Panc1 (cell line): ENCODE results near the gene ANTXR1. TPM values are rescaled to one million over a fixed set of nuclear protein-coding genes. Genes with fewer than 3 reads are reported as not detected.

Experiments
- ATAC-seq: fragments of 200-7000 bp; cut with Tn5 transposase; 2 replicates; pipeline ENCODE4 v1.9.1; 2020; ENCODE audit warnings: mild to moderate bottlenecking, moderate library complexity
- BruUV-seq: library from RNA; stranded (reverse); fragments of 400-500 nt; replicated peaks from 2 replicates; lab custom pipeline; 2021; lab: Mats Ljungman, UMichigan
- CTCF ChIA-PET: fragments of 300-600 bp; sonication (Branson Sonifier 250); formaldehyde crosslinking; loops from one replicate; lab custom pipeline; 2022; ENCODE audit warnings: antibody characterized with exemption; lab: Charles Lee
- POLR2A ChIA-PET: fragments of 300-600 bp; sonication (Branson Sonifier 250); formaldehyde crosslinking; loops from one replicate; lab custom pipeline; 2022; ENCODE audit warnings: antibody characterized with exemption; lab: Charles Lee
- DNase-seq: peaks from one replicate; pipeline ENCODE4 v3.0.0-alpha.2; 2010; ENCODE audit warnings: low read depth, low spot score
- H3K27ac ChIP-seq: 2 replicates; pipeline ENCODE4 v1.5.1; 2011; ENCODE audit warnings: mild to moderate bottlenecking, low read length, inconsistent platforms
- H3K27me3 ChIP-seq: fragments of 200-500 bp; sonication (Bioruptor generic); 2 replicates; pipeline ENCODE4 v1.6.0; 2014; ENCODE audit warnings: low read length, inconsistent platforms; ENCODE audit not compliant: control insufficient read depth, insufficient read depth
- H3K36me3 ChIP-seq: fragments of 200-500 bp; sonication (Bioruptor generic); 2 replicates; pipeline ENCODE4 v1.5.1; 2014; ENCODE audit warnings: inconsistent platforms, mild to moderate bottlenecking, low read length, moderate library complexity; ENCODE audit not compliant: control insufficient read depth, insufficient read depth
- H3K4me1 ChIP-seq: 2 replicates; pipeline ENCODE4 v1.5.1; 2011; ENCODE audit warnings: inconsistent platforms, mild to moderate bottlenecking, low read length, moderate library complexity; ENCODE audit not compliant: control insufficient read depth, insufficient read depth
- H3K4me3 ChIP-seq, 2 experiments: 2 replicates each; pipeline ENCODE4 v1.5.1; 2011 to 2012; ENCODE audit warnings: low read depth in 2 of 2, low read length in 2 of 2, mild to moderate bottlenecking in 2 of 2, inconsistent platforms in 1 of 2, moderate library complexity in 1 of 2
- H3K9me3 ChIP-seq: fragments of 200-500 bp; sonication (Bioruptor generic); 2 replicates; pipeline ENCODE4 v1.5.1; 2014; ENCODE audit warnings: low read depth, mild to moderate bottlenecking, inconsistent platforms, low read length, moderate library complexity; ENCODE audit not compliant: control insufficient read depth, insufficient read depth
- CTCF ChIP-seq: fragments of 450-650 bp; IDR thresholded peaks from 2 replicates; pipeline ENCODE4 v1.5.1; 2017; ENCODE audit warnings: mild to moderate bottlenecking
- POLR2AphosphoS5 ChIP-seq: IDR thresholded peaks from 2 replicates; pipeline ENCODE4 v1.6.1; 2012; ENCODE audit warnings: mild to moderate bottlenecking, low read depth, low read length, moderate library complexity
- REST ChIP-seq, 2 experiments: IDR thresholded peaks; 2 replicates each; pipeline ENCODE4 v1.6.1; 2011 to 2012; ENCODE audit warnings: low read depth in 2 of 2, control low read depth in 1 of 2, low read length in 1 of 2, mild to moderate bottlenecking in 1 of 2, moderate library complexity in 1 of 2; ENCODE audit not compliant: insufficient read depth in 1 of 2
- SIN3A ChIP-seq: IDR thresholded peaks from 2 replicates; pipeline ENCODE4 v1.6.1; 2012; ENCODE audit warnings: low read depth, mild to moderate bottlenecking, low read length, moderate library complexity, borderline replicate concordance; ENCODE audit not compliant: insufficient read depth
- TCF7L2 ChIP-seq: IDR thresholded peaks from 2 replicates; pipeline ENCODE4 v1.6.1; 2011; ENCODE audit warnings: mild to moderate bottlenecking, low read depth, low read length, inconsistent platforms
- in situ Hi-C: cut with HindIII; loops from 2 replicates; pipeline ENCODE4 v1.10.0; 2016; ENCODE audit warnings: low sequenced_read_pairs, low pct_unique_long_range_greater_than_20kb
- intact Hi-C: fragments of 100-400 bp; cut with micrococcal nuclease; formaldehyde crosslinking; loops from one replicate; pipeline ENCODE4 v1.10.0; 2022; ENCODE audit not compliant: unreplicated experiment
- total RNA-seq: library from RNA; stranded (reverse); gene quantifications from one replicate; pipeline ENCODE4 v1.2.1, GENCODE V29; 2021; ENCODE audit not compliant: unreplicated experiment

Gene ANTXR1
- total RNA-seq, 1 experiment from 2014 or later, result 132 TPM

GRCh38 chr2:69251943-69252342 is 239.0 kb downstream of the ANTXR1 start:
- intact Hi-C loops (no loop called here), in situ Hi-C loops (no loop called here)
- POLR2A ChIA-PET, result no interaction called here
- DNase-seq, result no peak
- no peak for ATAC-seq
- Histone ChIP-seq H3K36me3 (no peaks in the 10 kb centered on the region; the same call in 1 of the 2 replicates), H3K27me3 (no peaks in the 10 kb centered on the region), H3K4me3 (no peak overlapping the region), H3K27ac (peak overlapping the region; percentile 96), H3K9me3 (peaks cover 14% of the 10 kb centered on the region; the same call in 1 of the 2 replicates), H3K4me1 (peaks cover 35% of the 10 kb centered on the region)
- BruUV-seq, result no TSS peak
- TF ChIP-seq SIN3A, result no peak
- TF ChIP-seq REST (IDR thresholded peaks at IDR 0.05; ENCODE audit: insufficient read depth in 1 of 2, low read depth in 2 of 2, low read length in 1 of 2), result no peak
- TF ChIP-seq TCF7L2, result no peak
- TF ChIP-seq POLR2AphosphoS5, result no peak
- TF ChIP-seq CTCF, result no peak
- CTCF ChIA-PET, result no interaction called here

GRCh38 chr2:69253112-69253511 is 240.1 kb downstream of the ANTXR1 start:
- in situ Hi-C loops (no loop called here), intact Hi-C loops (no loop called here)
- POLR2A ChIA-PET, result no interaction called here
- no peaks in the 10 kb centered on the region; the same call in 1 of the 2 replicates for H3K36me3 ChIP-seq
- BruUV-seq, result no TSS peak
- H3K9me3 ChIP-seq, result peaks cover 14% of the 10 kb centered on the region; the same call in 1 of the 2 replicates
- H3K4me1 ChIP-seq, result peaks cover 32% of the 10 kb centered on the region
- CTCF ChIA-PET, result no interaction called here
- DNase-seq, result no peak
- H3K27ac ChIP-seq, result peak overlapping the region; percentile 96
- no peak for TF ChIP-seq REST (IDR thresholded peaks at IDR 0.05; ENCODE audit: insufficient read depth in 1 of 2, low read depth in 2 of 2, low read length in 1 of 2)
- no peak for TF ChIP-seq SIN3A
- no peak for TF ChIP-seq CTCF
- ATAC-seq, result no peak; the same call in 1 of the 2 replicates
- H3K4me3 ChIP-seq, result no peak overlapping the region
- H3K27me3 ChIP-seq, result no peaks in the 10 kb centered on the region
